Measurements from ENCODE around the gene STAG2. TPM values are rescaled to one million over a fixed set of nuclear protein-coding genes. Genes with fewer than 3 reads are reported as not detected.

STAG2 gene
- total and polyA plus RNA-seq, 11 donors, result 10.4 to 42.0 (median 25.9) TPM

DNA sequence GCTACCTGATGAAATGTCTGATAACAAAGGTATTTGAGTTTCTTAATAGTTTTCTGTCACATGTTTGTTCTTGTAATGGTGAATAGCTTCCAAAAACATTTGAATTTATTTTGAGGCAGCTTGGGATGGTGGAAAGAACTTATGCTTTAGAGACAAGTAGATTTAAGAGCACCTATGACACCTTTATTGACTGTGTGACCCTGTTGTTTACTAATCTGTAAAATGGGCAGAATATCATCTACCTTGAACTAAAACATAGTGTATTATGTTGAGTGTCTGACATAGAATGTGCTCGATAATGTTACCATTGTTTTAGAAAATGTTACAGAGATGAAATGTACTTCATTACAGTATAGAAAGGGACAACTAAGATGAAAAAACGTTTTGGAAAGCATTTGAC, 24.9 kb downstream of the STAG2 start:
- no peak for ATAC-seq
- Histone ChIP-seq H3K4me3 (no peak overlapping the region), H3K27ac (no peak overlapping the region), H3K4me1 (peaks cover 0 to 46% (median 7%) of the 10 kb centered on the region in 12 donors), H3K9me3 (no peaks in the 10 kb centered on the region), H3K36me3 (no peaks in the 10 kb centered on the region), H3K27me3 (no peaks in the 10 kb centered on the region)
- 48 to 71% (median 57%) methylated on average over 2 of the region's 2 CpGs for WGBS, 4 donors
- DNase-seq, result no peak
- intact Hi-C loops (cut with DNase I), result no loop called here
- no peak for TF ChIP-seq POLR2A (IDR thresholded peaks at IDR 0.05)

- no peak for DNase-seq
- no peak overlapping the region for H3K27ac ChIP-seq
Observed at GRCh38 chrX:123988423-123989111, 27.1 kb downstream of the STAG2 start.

GRCh38 chrX:123989235-123989634, 27.7 kb downstream of the STAG2 start:
- no peaks in the 10 kb centered on the region for H3K27me3 ChIP-seq
- peaks cover 0 to 43% (median 5%) of the 10 kb centered on the region in 12 donors for H3K4me1 ChIP-seq
- H3K36me3 ChIP-seq, result no peaks in the 10 kb centered on the region
- no peak overlapping the region for H3K27ac ChIP-seq
- DNase-seq (no peak), ATAC-seq (no peak)
- H3K4me3 ChIP-seq, result no peak overlapping the region
- intact Hi-C loops (cut with DNase I), result no loop called here
- WGBS, 4 donors, result 30 to 83% (median 64%) methylated on average over 1 of the region's 1 CpG
- TF ChIP-seq, protein P1, sequence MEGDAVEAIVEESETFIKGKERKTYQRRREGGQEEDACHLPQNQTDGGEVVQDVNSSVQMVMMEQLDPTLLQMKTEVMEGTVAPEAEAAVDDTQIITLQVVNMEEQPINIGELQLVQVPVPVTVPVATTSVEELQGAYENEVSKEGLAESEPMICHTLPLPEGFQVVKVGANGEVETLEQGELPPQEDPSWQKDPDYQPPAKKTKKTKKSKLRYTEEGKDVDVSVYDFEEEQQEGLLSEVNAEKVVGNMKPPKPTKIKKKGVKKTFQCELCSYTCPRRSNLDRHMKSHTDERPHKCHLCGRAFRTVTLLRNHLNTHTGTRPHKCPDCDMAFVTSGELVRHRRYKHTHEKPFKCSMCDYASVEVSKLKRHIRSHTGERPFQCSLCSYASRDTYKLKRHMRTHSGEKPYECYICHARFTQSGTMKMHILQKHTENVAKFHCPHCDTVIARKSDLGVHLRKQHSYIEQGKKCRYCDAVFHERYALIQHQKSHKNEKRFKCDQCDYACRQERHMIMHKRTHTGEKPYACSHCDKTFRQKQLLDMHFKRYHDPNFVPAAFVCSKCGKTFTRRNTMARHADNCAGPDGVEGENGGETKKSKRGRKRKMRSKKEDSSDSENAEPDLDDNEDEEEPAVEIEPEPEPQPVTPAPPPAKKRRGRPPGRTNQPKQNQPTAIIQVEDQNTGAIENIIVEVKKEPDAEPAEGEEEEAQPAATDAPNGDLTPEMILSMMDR (IDR thresholded peaks at IDR 0.05), result no peak
- TF ChIP-seq POLR2A (IDR thresholded peaks at IDR 0.05), result no peak
- no peaks in the 10 kb centered on the region for H3K9me3 ChIP-seq

More at GRCh38 chrX:123988423-123989111, 27.1 kb downstream of the STAG2 start:
- H3K4me1 ChIP-seq, result peaks cover 0 to 41% (median 5%) of the 10 kb centered on the region in 12 donors
- 50 to 88% (median 75%) methylated on average over 1 of the region's 1 CpG for WGBS, 4 donors
- no peaks in the 10 kb centered on the region for H3K27me3 ChIP-seq
- TF ChIP-seq POLR2A (IDR thresholded peaks at IDR 0.05), result no peak
- no peaks in the 10 kb centered on the region for H3K36me3 ChIP-seq
- ATAC-seq, result no peak
- intact Hi-C loops (cut with DNase I), result no loop called here
- H3K9me3 ChIP-seq, result no peaks in the 10 kb centered on the region
- H3K4me3 ChIP-seq, result no peak overlapping the region

- Histone ChIP-seq H3K27me3 (no peaks in the 10 kb centered on the region), H3K27ac (no peak overlapping the region), H3K4me3 (no peak overlapping the region), H3K4me1 (peaks cover 0 to 36% (median 7%) of the 10 kb centered on the region in 12 donors), H3K36me3 (no peaks in the 10 kb centered on the region), H3K9me3 (no peaks in the 10 kb centered on the region)
- no peak for DNase-seq
- no peak for TF ChIP-seq POLR2A (IDR thresholded peaks at IDR 0.05)
- TF ChIP-seq, protein P1 (IDR thresholded peaks at IDR 0.05), result no peak
- ATAC-seq, result no peak
- intact Hi-C loops (cut with DNase I), result no loop called here
- WGBS, 4 donors, result 84 to 97% (median 91%) methylated on average over 2 of the region's 2 CpGs
Observed at GRCh38 chrX:123990169-123990568, 28.7 kb downstream of the STAG2 start.

DNA sequence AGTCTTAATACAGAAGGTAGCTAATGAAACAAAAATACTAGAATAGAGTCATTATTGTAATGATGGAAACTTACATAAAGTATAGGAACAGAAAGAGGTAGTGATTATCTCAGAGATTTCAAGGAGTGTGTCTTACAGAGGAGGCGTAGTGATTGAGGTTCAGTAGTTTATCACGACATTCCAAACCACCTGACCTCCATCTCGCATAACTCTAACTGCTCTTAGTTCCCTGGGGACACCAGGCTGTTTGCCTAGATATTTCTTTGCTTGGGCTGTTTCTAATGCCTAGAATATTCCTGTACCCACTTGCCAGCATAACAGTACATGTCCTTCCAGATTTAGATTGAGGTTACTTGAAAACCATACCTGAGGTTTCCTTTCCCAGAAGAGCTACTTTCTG, 29.1 kb downstream of the STAG2 start:
- H3K27ac ChIP-seq, result no peak overlapping the region
- H3K9me3 ChIP-seq, result no peaks in the 10 kb centered on the region
- DNase-seq (no peak), ATAC-seq (no peak)
- WGBS, 4 donors, result 30 to 46% (median 38%) methylated on average over 3 of the region's 3 CpGs
- intact Hi-C loops (cut with DNase I), result no loop called here
- TF ChIP-seq, protein P1 (IDR thresholded peaks at IDR 0.05), result no peak
- TF ChIP-seq POLR2A (IDR thresholded peaks at IDR 0.05), result no peak
- no peaks in the 10 kb centered on the region for H3K36me3 ChIP-seq
- H3K4me3 ChIP-seq, result no peak overlapping the region
- H3K27me3 ChIP-seq, result no peaks in the 10 kb centered on the region
- H3K4me1 ChIP-seq, result peaks cover 0 to 34% (median 7%) of the 10 kb centered on the region in 12 donors
